Central memory CD4-positive, alpha-beta T cell (primary cell): Measurements from ENCODE around the gene IL1RAPL2.
"Not testable (repeated sequence)": the region's sequence is repeated elsewhere in the genome, so short reads cannot be mapped to it uniquely, and the experiment has no call there.

ENCODE experiments used
- DNase-seq: peaks from one replicate; pipeline ENCODE4 v3.0.0; 2022

Gene IL1RAPL2

DNA sequence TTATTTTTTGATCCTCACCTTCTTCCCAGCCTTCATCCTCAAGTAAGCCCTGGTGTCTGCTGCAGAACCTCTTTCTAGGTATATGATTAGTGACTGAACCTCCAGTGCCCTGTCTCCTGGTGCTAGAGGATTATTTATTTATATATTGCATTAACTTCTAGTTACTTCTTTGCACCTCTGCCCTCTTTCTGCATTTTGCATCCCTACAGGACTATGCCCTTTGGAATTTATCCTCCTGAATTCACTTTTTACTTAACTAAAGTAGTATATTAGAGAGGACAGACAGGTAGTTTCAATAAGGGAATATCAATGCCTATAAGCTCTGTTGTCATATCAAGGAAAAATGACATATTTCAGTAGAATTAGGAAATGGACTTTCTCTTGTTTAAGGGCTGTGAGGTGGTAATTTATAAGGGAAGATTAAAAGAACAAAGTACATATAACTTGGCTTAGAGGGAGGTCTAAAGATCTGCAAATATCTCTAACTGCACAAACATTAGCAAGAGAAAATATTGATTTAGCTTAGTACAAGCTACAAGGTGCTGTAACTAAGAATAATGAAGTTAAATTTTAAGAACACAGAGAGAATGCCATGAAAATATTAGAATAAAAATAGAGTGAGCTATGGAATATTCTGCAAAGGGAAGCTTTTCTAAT, 472.8 kb downstream of the IL1RAPL2 start:
- no peak for DNase-seq

DNA sequence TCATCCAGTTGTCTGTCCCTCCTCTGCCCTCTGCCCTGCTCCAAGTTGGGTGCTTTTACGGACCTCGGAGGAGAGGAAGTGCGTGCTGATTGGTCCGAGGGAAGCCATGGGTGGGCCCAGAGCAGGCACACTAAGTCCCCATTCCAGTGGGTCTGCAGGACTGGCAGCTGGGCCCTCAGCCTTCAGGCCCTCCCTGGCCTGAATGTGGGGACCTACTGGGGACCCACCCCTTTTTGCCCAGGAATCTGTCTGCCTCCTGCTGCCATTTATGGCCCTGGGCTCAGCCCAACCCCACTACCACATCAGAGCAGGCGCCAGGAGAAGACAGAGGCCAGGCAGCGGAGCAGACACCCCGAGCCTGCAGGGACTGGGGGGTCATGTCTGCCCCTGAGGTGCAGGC, 484.9 kb downstream of the IL1RAPL2 start:
- DNase-seq, result no peak

DNA sequence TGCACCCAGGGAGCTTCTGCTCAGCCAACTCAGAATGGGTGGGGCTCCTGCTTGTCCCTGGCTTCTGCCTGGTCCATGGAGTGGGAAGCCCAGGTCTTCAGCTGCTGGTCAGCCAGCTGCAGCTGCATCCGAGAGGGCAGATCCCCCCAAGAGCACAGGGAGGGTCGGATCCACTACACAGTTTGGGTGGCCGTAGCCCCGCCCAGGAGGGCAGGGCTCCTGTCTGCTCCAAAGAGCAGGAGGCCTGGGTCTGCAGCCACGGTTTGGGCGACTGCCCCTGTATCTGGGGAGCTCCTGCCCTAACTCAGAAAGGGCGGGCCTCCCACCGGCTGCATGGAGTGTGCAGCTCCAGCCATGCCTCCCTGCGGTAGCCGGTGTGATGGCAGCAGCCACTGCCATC, 485.4 kb downstream of the IL1RAPL2 start:
- DNase-seq, result no peak

DNA sequence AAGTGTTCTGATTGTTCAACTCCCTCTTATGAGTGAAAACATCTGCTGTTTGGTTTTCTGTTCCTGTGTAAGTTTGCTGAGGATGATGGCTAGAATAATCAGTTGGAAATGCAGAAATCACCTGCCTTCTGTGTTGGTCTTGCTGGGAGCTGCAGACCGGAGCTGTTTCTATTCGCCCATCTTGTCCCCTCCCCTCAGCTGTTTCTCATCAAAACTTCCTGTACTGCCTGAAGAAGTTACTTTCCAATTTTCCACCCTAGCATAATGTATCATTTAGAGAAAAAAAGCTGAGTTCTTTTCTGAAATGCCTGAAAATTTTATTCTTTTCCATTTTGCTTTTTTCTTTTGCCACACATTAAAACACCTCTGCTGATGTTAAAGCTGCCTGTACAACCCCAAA, 486.9 kb downstream of the IL1RAPL2 start:
- DNase-seq, result no peak

DNA sequence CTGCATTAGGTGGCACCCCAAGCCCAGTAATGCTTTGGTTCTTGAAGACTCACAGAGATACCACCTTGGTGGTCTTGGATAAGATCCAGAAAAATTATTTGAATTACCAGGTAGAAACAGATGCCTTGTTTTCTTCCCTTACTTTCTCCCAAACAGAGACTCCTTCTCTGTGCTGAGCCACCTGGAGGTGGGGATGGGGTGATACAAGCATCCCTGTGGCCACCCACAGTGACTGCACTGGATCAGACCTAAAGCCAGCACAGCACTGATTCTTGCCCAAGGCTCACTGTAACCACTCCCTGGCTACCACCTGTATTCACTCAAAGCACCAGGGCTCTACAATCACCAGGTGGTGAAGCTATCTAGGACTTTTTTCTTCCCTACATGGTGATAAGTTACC, 497.7 kb downstream of the IL1RAPL2 start:
- no peak for DNase-seq

DNA sequence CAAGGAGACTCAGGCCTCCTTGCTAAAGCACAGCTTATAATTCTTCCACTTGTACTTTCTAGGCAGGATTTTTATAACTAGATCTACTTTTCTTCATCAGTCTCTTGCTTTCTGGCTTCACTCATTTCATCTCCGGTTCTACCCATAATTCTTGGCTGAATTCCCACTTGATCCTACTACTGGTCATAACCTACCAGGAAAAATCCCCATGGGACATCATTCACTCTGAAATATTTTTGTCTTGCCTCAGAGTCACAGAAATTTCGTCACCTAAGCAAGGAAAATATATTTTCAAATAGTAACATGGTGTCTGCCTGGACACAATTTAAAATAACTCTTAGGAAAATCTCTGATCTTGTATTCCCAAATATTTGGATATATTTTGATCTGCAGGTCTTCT, 532.2 kb downstream of the IL1RAPL2 start:
- DNase-seq, result no peak

DNA sequence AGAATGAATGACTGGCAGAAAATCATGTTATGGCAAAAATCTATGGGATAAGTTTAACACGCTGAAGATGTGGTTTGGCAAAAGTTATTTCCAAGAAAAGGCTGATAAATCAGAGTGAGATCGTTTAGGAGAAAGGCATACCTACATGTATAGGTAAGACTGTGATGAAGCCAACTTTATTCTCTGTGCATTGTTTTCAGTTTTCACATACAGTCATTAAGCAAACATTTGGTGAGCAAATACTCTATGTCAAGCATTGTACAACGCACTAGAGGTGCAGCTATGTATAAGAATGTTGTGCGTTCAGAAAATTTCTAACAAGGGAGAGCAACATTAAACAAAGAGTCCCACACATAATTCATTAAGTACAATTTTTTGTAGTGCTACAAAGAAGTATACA, 532.8 kb downstream of the IL1RAPL2 start:
- no peak for DNase-seq

DNA sequence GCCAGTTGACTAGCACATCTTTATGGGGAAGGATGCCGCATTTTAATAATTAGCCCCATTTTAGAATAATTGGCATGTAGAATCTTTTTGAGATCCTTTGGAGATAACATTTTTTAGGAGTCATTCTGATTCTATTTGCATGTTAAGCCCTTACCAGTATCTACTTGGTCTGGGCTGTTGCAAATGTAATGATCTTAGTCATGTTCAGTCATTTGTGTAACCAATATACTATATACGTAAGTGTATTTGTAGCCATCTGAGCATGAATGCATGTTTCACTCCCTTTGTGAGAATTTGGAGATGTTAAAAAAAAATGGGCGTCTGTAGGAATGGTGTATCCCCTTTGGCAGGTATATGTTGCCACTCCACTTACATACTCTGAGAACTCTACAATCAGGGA, 535.4 kb downstream of the IL1RAPL2 start:
- DNase-seq, result no peak

DNA sequence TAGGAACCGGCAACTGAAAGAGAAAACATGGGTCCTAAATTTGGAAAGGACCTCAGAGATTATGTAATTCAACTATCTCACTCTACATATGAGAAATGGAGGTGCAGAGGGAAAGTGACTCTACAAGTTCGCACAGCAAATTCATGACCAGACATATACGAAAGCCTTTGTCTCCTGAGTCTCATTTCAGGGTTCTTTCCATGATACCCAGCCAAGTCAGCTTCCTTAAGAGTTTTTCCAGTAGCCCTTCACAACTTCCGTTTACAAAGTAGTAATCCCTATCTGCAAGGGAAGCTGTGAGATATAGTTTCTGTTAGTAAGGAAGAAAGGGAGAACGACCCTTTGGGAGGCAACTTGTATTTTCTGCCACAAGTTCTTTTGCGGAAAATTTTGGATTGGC, 543.9 kb downstream of the IL1RAPL2 start:
- DNase-seq, result no peak

DNA sequence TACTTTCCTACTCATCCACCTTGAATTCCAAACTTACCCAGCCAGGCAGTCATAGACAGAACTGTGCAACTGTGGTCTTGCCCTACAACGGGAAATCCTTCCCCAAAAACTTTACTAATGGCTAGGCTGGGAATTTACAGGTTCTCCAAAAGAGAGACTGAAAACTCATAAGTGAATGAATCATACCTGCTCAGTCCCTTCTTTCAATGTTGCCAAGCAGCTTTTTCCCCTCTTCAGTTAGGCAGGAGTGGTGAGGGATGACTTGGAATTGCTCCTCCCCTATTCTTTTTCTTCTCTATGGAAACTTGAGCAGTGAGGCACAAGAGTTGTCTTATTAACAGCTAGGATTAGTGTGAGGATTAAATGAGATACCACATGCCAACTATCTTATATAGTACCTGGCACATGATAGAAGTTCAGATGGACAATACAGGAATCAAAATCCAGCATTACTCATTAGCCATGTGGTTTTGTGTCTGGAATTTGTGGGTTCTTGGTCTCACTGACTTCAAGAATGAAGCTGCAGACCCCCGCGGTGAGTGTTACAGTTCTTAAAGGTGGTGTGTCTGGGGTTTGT, 548.6 kb downstream of the IL1RAPL2 start:
- no peak for DNase-seq

DNA sequence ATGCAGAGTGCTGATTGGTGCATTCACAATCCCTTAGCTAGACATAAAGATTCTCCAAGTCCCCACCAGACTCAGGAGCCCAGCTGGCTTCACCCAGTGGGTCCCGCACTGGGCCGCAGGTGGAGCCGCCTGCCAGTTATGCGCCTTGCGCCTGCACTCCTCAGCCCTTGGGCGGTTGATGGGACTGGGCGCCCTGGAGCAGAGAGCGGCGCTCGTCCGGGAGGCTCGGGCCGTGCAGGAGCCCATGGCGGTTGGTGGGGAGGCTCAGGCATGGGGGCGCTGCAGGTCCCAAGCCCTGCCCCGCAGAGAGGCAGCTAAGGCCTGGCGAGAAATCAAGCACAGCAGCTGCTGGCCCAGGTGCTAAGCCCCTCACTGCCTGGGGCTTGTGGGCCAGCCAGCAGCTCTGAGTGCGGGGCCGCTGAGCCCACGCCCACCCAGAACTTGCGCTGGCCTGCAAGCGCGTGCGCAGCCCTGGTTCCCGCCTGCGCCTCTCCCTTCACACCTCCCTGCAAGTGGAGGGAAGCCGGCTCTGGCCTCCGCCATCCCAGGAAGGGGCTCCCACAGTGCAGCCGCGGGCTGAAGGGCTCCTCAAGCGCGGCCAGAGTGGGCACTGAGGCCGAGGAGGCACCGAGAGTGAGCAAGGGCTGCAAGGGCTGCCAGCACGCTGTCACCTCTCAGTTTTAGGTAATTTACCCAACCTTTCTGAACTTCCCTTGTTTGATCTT, 549.8 kb downstream of the IL1RAPL2 start:
- DNase-seq, result not testable (repeated sequence)

DNA sequence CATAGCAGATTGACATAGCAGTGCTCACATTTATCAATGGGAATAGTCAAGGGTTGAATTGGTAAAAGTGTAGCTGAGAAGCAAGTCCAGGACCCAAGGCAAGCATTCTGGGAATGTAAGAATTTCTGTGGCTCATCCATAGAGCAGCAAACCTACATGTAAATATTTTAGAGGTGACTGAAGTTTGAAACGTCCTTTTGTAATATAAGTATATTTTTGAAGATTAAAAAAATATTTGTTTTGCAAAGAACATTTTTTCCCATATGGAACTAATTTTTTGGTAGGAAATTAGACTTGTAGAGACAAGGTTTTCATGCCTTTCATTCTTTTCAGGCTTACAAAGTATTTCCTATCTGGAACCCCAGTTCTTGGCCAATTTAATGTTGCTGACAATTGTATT, 550.5 kb downstream of the IL1RAPL2 start:
- no peak for DNase-seq

DNA sequence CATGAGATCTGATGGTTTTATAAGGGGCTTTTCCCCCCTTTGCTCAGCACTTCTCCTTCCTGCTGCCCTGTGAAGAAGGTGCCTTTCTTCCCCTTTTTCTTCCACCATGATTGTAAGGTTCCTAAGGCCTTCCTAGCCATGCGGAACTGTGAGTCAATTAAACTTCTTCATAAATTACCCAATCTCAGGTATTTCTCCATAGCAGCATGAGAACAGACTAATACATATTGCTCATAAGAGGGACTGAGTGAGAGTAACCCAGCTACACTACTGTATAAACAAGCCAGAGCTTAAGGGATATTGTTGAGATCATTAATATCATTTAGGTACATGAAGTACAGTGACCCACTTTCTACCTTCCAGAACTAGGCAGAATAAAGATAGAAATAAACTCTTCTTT, 551.6 kb downstream of the IL1RAPL2 start:
- DNase-seq, result no peak

DNA sequence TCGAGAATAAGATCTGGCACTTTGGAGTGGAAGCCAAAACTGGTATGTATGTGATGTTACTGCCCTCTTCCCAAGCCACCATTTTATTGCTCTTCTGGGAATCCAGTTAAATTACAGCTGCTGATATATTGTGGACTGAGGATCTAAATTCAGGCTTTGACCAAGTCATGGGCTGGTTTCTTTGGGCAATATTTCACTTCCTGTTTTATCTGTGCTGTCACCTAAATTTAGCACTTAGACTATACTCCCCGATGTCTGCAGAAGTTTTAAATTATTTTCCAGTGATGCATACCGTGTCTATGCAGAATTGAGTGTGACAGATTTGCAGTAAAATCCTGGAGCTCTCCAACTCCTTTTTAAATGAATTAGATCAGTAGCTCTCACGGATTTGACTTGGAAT, 554.5 kb downstream of the IL1RAPL2 start:
- no peak for DNase-seq

DNA sequence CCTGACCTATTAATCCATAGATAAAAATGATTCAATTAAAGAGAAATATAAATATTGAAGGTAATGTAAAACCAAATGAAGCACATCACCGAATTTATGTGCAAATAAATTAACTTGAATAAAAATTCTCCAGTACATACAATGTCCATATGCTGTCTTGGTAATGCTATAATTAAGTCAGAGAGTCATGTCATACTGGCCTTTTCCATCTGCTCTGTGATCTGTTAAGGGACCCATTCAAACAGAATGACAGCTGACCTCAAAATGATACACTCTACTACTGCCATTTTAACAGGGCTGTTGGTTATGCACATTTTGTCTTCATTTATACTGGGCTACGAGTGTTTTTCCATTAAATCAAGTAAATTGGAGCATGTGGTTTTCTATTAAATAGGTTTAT, 555.2 kb downstream of the IL1RAPL2 start:
- no peak for DNase-seq

DNA sequence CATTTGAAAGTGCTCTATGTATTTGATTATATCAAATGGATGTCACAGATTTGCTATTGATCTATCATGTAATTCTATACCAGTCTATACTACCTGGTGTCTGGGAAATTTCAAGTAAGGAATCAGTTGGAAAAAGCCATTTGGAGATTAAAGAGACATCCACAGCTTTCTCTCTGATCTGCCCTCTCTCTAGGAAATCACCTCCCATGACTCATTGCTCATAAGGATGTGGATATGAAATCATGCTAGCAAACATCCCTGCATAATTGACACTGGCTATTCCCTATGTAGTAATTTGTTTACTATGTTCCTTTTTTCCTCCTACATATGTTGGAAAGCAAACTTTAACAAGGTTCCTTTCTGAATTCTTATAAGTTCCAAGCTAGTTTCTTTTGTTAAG, 560.2 kb downstream of the IL1RAPL2 start:
- no peak for DNase-seq

DNA sequence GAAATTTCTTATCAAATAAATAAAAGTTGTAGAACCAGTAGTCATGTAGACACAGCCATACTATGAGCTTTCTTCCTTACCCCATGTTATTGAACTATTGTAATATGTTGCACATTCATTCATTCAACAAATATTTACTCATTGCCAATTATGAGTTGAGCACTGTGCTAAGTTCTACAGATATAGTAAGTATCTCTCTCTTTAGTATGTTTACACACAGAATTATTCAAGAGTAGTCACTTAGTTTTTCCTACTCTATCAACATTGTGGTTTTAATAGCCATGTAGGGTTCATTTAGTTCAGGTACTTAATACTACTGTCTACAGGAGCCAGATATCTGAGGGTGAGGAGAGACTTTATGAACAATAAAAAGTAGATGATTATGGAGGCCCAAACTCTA, 568.3 kb downstream of the IL1RAPL2 start:
- DNase-seq, result no peak

DNA sequence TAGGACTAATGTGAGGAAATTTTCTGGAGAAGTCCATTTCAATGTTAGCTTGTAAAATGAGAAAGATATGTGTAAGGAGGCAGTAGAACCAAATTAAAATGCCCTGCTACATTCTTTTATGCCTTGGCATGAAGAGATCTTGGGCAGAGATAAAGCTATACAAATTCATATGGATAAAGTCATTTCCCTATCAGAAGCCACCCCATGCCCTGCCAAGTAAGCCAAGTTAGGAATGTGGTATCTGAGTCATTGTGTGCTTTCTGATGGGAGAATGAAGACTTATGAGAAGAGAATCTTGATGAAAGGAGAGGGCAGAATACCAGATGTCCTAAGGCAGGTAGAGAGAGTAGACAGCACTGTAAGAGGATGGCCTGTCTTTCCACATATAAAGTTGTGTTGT, 570.8 kb downstream of the IL1RAPL2 start:
- no peak for DNase-seq

DNA sequence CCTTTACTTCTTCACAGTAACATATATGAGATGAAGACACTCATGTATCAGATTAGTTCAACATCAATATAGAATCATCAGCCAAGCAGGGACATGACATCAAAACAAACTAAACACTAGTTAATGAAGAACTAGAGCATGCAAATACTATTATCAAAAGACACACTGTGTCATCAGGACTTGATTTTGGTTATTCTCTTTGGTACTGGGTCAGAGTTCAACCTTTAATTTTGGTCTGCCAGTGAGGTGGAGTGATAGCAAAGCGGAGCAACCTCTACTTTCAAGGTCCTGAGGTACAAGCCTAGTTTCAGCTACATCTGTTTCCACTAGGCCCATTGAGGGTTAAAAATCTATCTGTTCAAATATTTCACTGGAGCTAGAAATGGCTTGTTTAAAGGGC, 584.0 kb downstream of the IL1RAPL2 start:
- no peak for DNase-seq

DNA sequence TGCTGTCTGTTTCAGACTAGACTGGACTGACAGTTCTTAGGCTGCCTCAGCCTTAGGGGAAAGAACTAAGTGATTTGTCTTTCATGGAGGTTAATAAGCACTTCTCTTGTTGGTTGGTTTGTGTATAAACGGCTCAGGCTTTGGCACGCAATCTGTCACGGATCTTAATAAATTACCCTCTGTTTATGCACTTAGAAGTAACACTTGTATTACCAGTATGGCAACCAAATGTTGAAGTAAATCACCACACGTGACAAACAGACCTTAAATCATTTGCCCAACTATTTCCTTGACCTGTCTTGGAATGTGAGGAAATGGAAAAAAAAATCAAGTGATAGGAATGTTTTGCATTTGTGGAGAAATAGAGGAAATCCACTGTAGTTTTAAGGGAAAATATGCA, 584.6 kb downstream of the IL1RAPL2 start:
- DNase-seq, result no peak

DNA sequence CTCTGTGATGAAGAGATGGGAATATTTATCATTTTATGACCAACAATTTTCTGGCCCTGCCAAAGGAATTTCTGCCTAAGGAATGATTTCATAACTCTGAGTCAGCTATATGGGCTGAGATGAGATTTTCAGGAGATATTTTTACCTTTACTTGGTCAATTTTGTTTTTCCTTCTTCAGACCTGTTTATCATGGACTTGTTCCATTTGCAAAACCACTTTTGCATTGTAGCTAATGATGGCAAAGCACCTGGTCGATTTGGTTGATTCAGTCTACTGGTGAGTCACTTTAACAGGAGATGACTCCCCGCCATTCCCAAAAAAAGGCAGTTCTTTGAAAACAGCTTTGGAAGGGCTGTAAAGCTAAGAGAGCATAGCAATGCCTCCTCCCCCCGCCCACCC, 601.2 kb downstream of the IL1RAPL2 start:
- no peak for DNase-seq

DNA sequence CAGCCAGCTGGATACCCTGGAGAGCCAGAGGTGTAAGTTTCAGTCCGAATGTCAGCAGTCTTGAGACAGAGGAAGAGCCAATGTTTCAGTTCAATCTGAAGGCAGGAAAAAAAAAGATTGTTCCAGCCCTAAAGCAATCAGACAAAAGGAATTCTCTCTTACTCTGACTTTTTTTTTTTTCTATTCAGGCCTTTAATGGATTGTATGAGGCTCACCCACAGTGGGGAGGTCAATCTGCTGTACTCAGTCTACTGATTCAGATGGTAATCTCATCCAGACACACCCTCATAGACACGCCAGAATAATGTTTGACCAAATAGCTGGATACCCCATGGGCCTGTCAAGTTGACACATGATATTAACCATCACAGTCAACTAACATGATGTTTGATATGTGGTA, 602.6 kb downstream of the IL1RAPL2 start:
- no peak for DNase-seq

DNA sequence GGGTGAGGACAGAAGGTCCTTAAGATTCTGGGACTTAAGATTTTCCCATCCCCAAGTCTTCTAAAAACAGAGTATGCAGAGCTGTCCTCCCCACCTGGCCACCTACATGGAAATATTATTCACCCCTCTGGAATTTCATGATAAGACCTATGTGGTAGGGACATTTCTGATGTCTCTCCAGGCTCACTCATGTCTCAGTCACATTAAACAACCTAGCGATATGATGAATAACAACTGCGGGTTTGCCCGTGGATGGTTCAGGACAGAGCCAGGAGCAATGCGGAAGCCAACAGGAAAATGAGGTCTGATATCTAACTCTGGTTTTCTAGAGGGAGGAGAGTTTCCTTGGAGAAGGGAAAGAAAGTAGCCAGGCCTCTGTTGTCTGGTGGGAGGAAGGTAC, 607.1 kb downstream of the IL1RAPL2 start:
- DNase-seq, result no peak

DNA sequence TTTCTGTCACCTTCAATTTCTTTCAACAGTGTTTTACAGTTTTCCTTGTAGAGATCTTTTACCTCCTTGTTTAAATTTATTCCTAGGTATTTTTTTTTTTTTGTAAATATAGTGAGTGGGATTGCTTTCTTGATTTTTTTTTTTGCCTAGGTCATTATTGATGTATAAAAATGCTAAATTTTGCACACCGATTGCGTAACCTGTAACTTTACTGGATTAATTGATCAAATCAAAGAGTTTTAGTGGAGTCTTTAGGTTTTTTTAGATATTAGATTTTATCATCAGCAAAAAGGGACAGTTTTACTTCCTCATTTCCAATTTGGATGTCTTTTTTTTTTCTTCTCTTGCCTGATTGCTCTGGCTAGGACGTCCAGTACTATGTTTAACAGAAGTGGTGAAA, 613.6 kb downstream of the IL1RAPL2 start:
- no peak for DNase-seq

DNA sequence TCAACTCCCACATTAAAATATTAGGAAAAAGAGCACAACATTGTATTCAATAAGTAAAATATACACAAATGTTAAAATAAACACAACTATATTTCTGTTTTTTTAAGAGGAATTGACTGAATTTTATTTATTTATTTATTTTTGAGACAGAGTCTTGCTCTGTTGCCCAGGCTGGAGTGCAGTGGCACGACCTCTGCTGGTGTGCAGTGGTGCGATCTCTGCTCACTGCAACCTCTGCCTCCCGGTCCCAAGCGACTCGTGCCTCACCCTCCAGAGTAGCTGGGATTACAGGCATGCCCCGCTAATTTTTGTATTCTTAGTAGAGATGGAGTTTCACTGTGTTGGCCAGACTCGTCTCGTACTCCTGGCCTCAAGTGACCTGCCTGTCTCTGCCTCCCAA, 623.1 kb downstream of the IL1RAPL2 start:
- DNase-seq, result no peak
